ENCODE results near the gene IFRD2.
"Not testable (repeated sequence)": the region's sequence is repeated elsewhere in the genome, so short reads cannot be mapped to it uniquely, and the experiment has no call there.

Gene IFRD2

DNA sequence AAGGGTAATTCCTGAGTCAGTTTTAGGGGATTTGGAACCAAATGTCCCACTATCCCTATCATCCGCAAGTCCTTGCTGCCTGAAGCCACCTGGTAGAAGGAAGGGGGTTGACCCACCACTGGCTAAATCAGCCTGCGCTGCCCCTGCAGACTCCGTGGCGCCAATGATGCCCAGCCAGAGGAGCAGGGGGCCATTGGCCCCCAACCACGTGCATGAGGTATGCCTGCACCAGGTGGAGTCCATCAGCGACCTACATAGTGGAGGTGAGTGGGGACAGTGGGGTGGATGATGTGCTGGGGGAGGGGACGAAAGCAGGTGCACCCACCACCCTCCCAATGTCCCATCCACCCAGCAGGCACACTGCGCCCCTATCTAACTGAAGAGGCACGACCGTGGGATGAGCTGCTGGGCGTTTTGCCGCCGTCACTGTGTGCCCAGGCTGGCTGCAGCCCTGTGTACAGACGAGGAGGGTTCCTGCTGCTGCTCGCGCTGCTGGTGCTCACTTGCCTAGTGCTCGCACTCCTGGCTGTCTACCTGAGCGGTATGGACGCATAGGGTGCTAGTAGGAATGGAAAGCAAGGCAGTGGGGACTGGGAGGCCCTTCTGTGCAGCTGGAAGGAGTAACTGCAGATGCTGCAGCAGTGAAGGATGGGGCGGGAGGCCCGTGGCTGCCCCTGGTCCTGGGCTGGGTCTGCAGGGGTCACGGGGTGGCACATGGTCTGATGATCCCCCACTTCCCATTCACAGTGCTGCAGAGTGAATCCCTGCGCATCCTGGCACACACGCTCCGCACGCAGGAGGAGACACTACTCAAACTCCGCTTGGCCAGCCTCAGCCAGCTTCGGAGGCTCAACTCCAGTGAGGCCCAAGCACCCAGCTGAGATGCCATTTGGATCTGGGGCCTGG lies 5.7 kb downstream of the IFRD2 start:
- H3K36me3 ChIP-seq (ENCODE audit: insufficient read depth, low read length): peaks cover 14% of the 10 kb centered on the region; the same call in 1 of the 2 replicates
- no peak overlapping the region for H3K27ac ChIP-seq
- no peak for DNase-seq (ENCODE audit: low read depth, low spot score)
- TF ChIP-seq POLR2AphosphoS5 (IDR thresholded peaks at IDR 0.05; ENCODE audit: borderline replicate concordance, low read depth, low read length) (peak; percentile 2; the same call in 1 of the 2 replicates), FOXP2 (optimal IDR thresholded peaks at IDR 0.05; ENCODE audit: control extremely low read depth, extremely low read length, insufficient read depth) (no peak), EZH2 (IDR thresholded peaks at IDR 0.05) (no peak)
- no peak overlapping the region for H3K4me3 ChIP-seq
- no peaks in the 10 kb centered on the region for H3K9me3 ChIP-seq (ENCODE audit: low read depth, low read length)
- H3K9ac ChIP-seq (ENCODE audit: insufficient read length): no peak overlapping the region

GRCh38 chr3:50284121-50284520 lies 8.1 kb downstream of the IFRD2 start:
- not testable (repeated sequence) for H3K36me3 ChIP-seq (ENCODE audit: insufficient read depth, low read length); H3K27ac ChIP-seq; DNase-seq (ENCODE audit: low read depth, low spot score); H3K9me3 ChIP-seq (ENCODE audit: low read depth, low read length); H3K4me3 ChIP-seq; H3K9ac ChIP-seq (ENCODE audit: insufficient read length)

DNA sequence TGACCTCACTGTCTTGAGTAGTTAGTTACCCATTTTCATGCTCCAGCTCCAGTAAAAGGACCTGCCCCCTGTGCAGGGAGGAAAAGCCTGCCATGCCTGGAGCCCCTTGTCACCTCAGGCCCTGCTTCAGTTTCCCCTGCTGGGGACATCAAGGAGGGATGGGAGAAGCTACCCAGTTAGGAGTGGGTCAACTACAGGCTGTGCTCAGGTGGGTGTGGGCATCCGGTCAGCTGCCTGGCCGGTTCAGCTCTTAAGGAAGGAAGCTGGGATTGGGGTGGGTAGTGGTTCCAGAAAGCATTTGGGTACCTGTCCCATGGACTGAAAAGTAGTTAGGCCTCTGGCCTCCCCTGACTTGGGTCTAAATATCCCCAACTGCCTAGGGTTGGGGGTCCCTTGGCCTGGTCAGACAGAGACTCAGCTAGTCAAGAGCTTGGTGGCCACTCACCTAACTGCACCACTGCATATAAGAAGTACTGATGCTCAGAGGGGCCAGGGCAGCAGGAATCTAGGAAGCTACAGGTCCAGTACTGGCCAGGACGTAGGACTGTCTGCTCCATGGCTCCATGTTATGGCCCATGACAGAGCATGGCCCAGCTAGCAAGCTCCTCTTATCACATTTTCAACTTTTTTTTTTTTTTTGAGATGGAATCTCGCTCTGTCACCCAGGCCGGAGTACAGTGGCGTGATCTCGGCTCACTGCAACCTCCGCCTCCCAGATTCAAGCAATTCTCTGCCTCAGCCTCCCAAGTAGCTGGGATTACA lies 12.8 kb downstream of the IFRD2 start:
- no peak overlapping the region for H3K27ac ChIP-seq
- DNase-seq (ENCODE audit: low read depth, low spot score): no peak
- H3K9me3 ChIP-seq (ENCODE audit: low read depth, low read length): no peaks in the 10 kb centered on the region
- H3K4me3 ChIP-seq: no peak overlapping the region
- TF ChIP-seq FOXP2 (optimal IDR thresholded peaks at IDR 0.05; ENCODE audit: control extremely low read depth, extremely low read length, insufficient read depth) (no peak), POLR2AphosphoS5 (IDR thresholded peaks at IDR 0.05; ENCODE audit: borderline replicate concordance, low read depth, low read length) (no peak), EZH2 (IDR thresholded peaks at IDR 0.05) (no peak)
- H3K36me3 ChIP-seq (ENCODE audit: insufficient read depth, low read length): no peaks in the 10 kb centered on the region
- no peak overlapping the region for H3K9ac ChIP-seq (ENCODE audit: insufficient read length)

DNA sequence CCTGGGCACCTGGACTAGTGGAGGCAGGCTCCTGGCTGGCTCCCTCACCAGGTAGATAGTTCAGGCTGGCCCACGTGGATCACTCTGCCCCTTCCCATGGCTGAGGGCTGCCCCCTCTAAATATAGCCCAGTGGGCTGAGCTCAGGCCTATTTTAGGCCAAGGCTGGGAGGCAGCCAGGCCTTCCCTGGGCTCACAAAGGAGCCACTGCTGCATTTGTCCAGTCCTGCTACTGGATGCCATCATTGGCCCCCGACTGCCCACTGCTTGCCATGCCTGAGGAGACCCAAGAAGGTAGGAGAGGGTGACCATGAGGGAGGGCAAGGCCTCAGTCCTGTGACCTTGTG lies 13.4 kb downstream of the IFRD2 start, which contains the start of gene LSMEM2:
Gene LSMEM2 (plus strand): TSS at position 208 of the 345 bp plus-strand sequence. CDS start 27 bp downstream, at position 235.
- H3K9ac ChIP-seq (ENCODE audit: insufficient read length): no peak within 1 kb of the TSS
- no peak for TF ChIP-seq POLR2AphosphoS5 (IDR thresholded peaks at IDR 0.05; ENCODE audit: borderline replicate concordance, low read depth, low read length)
- TF ChIP-seq EZH2 (IDR thresholded peaks at IDR 0.05): no peak
- TF ChIP-seq FOXP2 (optimal IDR thresholded peaks at IDR 0.05; ENCODE audit: control extremely low read depth, extremely low read length, insufficient read depth): no peak
- H3K9me3 ChIP-seq (ENCODE audit: low read depth, low read length): no peaks in the 10 kb centered on the region
- no peak within 1 kb of the TSS for H3K27ac ChIP-seq
- H3K4me3 ChIP-seq: no peak within 1 kb of the TSS
- no peak for DNase-seq (ENCODE audit: low read depth, low spot score)
- no peaks in the 10 kb centered on the region for H3K36me3 ChIP-seq (ENCODE audit: insufficient read depth, low read length)

DNA sequence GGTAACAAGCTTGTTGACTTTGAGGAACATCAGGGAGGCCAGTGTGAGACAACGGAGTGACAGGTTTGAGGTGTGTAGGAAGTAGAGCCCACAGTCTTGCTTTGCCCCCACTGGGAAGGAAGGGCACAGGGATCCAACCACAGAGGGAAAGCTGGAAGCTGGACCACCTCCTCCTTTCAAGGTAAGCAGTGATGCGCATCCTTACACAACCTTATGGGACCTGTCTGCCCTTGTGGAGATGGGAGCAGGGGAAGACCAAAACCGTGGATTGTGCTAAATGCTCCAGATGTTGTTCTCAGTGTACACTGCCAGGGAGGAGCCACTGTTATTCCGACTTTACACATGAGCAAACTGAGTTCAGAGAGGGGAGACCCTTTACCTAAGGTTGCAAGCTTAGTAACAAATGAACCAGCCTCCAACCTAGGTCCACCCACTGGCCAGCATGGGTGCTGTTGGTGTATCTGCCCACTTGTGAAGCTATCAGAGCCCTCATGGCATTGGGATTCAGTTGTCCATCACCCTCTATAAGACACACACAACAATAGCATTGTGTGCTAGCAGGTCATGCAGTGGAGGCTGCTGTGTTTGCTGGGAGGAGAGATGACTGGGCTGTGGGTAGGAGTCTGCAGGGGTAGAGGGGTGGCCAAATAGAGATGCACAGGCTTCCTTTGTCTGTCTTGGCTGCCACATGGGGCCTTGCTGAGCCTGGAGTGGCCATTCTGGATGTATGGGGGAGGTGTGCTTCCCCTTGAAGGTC lies 13.9 kb downstream of the IFRD2 start:
- no peak for DNase-seq (ENCODE audit: low read depth, low spot score)
- Histone ChIP-seq H3K27ac (no peak overlapping the region), H3K4me3 (no peak overlapping the region), H3K9ac (ENCODE audit: insufficient read length) (no peak overlapping the region), H3K9me3 (ENCODE audit: low read depth, low read length) (no peaks in the 10 kb centered on the region), H3K36me3 (ENCODE audit: insufficient read depth, low read length) (no peaks in the 10 kb centered on the region)
- TF ChIP-seq EZH2 (IDR thresholded peaks at IDR 0.05): no peak
- no peak for TF ChIP-seq FOXP2 (optimal IDR thresholded peaks at IDR 0.05; ENCODE audit: control extremely low read depth, extremely low read length, insufficient read depth)
- no peak for TF ChIP-seq POLR2AphosphoS5 (IDR thresholded peaks at IDR 0.05; ENCODE audit: borderline replicate concordance, low read depth, low read length)

GRCh38 chr3:50276762-50277101 lies 15.5 kb downstream of the IFRD2 start:
- Histone ChIP-seq H3K4me3 (no peak overlapping the region), H3K36me3 (ENCODE audit: insufficient read depth, low read length) (no peaks in the 10 kb centered on the region), H3K9ac (ENCODE audit: insufficient read length) (no peak overlapping the region), H3K27ac (no peak overlapping the region), H3K9me3 (ENCODE audit: low read depth, low read length) (no peaks in the 10 kb centered on the region)
- DNase-seq (ENCODE audit: low read depth, low spot score): no peak
- TF ChIP-seq FOXP2 (optimal IDR thresholded peaks at IDR 0.05; ENCODE audit: control extremely low read depth, extremely low read length, insufficient read depth) (no peak), POLR2AphosphoS5 (IDR thresholded peaks at IDR 0.05; ENCODE audit: borderline replicate concordance, low read depth, low read length) (no peak), EZH2 (IDR thresholded peaks at IDR 0.05) (no peak)

DNA sequence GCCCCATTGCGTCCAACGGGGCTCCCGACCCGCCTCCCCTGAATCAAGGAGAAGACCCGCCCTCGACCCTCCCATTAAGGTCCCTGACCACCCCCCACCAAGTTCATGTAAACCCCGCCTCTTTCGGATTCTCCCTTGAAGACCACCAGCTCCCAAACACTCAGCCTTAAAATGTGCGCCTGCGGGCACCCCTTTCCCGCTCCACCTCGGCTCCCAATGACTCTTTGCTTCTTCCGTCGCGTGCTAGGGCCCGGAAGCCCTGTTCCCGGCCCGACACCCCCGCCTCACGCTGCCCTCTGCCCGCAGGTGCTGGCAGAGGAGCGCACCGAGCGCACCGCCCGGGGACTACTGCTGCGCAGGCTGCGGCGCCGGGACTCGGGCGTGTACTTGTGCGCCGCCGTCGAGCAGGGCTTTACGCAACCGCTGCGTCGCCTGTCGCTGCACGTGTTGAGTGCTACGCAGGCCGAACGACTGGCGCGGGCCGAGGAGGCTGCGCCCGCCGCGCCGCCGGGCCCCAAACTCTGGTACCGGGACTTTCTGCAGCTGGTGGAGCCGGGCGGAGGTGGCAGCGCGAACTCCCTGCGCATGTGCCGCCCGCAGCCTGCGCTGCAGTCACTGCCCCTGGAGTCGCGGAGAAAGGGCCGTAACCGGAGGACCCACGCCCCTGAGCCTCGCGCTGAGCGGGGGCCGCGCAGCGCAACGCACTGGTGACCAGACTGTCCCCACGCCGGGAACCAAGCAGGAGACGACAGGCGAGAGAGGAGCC lies 16.1 kb downstream of the IFRD2 start:
- TF ChIP-seq FOXP2 (optimal IDR thresholded peaks at IDR 0.05; ENCODE audit: control extremely low read depth, extremely low read length, insufficient read depth) (no peak), POLR2AphosphoS5 (IDR thresholded peaks at IDR 0.05; ENCODE audit: borderline replicate concordance, low read depth, low read length) (no peak), EZH2 (IDR thresholded peaks at IDR 0.05) (no peak)
- Histone ChIP-seq H3K4me3 (no peak overlapping the region), H3K27ac (no peak overlapping the region), H3K36me3 (ENCODE audit: insufficient read depth, low read length) (no peaks in the 10 kb centered on the region), H3K9ac (ENCODE audit: insufficient read length) (no peak overlapping the region), H3K9me3 (ENCODE audit: low read depth, low read length) (no peaks in the 10 kb centered on the region)
- DNase-seq (ENCODE audit: low read depth, low spot score): no peak
